ENCODE measurements around the gene ZNF891.

ZNF891 gene

GRCh38 chr12:133080026-133080367, 50.1 kb downstream of the ZNF891 start:
- no peak overlapping the region for H3K4me3 ChIP-seq (ENCODE audit: low read length)

GRCh38 chr12:133073836-133074235, 56.2 kb downstream of the ZNF891 start:
- DNase-seq (ENCODE audit: low read depth, low spot score): no peak
- no peak overlapping the region for H3K4me3 ChIP-seq (ENCODE audit: low read length)

More at GRCh38 chr12:133080026-133080367, 50.1 kb downstream of the ZNF891 start:
- DNase-seq (ENCODE audit: low read depth, low spot score): no peak

GRCh38 chr12:133063556-133063955, 66.5 kb downstream of the ZNF891 start:
- no peak overlapping the region for H3K4me3 ChIP-seq (ENCODE audit: low read length)
- no peak for DNase-seq (ENCODE audit: low read depth, low spot score)

GRCh38 chr12:133061954-133062353, 68.1 kb downstream of the ZNF891 start:
- DNase-seq (ENCODE audit: low read depth, low spot score): no peak

GRCh38 chr12:133058203-133059113, 71.6 kb downstream of the ZNF891 start:
- no peak overlapping the region for H3K4me3 ChIP-seq (ENCODE audit: low read length)
- DNase-seq (ENCODE audit: low read depth, low spot score): no peak

More at GRCh38 chr12:133061954-133062353, 68.1 kb downstream of the ZNF891 start:
- H3K4me3 ChIP-seq (ENCODE audit: low read length): no peak overlapping the region

GRCh38 chr12:133057446-133057845, 72.6 kb downstream of the ZNF891 start:
- DNase-seq (ENCODE audit: low read depth, low spot score): no peak
- H3K4me3 ChIP-seq (ENCODE audit: low read length): no peak overlapping the region

Measured in Jurkat, Clone E6-1 (cell line).